OCI-LY1 (cell line): Measurements from ENCODE around the gene SCNM1.

Experiments
- H2AFZ ChIP-seq: fragments of 200-600 bp; sonication (generic), shearing (Covaris generic); 2 replicates; pipeline ENCODE4 v1.6.0; 2014; ENCODE audit warnings: antibody characterized with exemption, mild to moderate bottlenecking, low read length
- H3F3A ChIP-seq: fragments of 200-600 bp; sonication (generic), shearing (Covaris generic); 2 replicates; pipeline ENCODE4 v1.6.0; 2014; ENCODE audit warnings: mild to moderate bottlenecking, antibody characterized with exemption, low read length, moderate library complexity; ENCODE audit not compliant: insufficient read depth
- H3K27ac ChIP-seq: fragments of 200-600 bp; sonication (generic); 2 replicates; pipeline ENCODE4 v1.5.1; 2014; ENCODE audit warnings: low read length, mixed run types, mild to moderate bottlenecking, low read depth; ENCODE audit not compliant: poor library complexity, severe bottlenecking
- H3K27me3 ChIP-seq: fragments of 200-600 bp; sonication (generic); 2 replicates; pipeline ENCODE4 v1.6.0; 2014; ENCODE audit warnings: antibody characterized with exemption, mild to moderate bottlenecking, low read length, moderate library complexity; ENCODE audit not compliant: insufficient read depth
- H3K36me3 ChIP-seq: fragments of 200-600 bp; sonication (generic); 2 replicates; pipeline ENCODE4 v1.6.1; 2014; ENCODE audit warnings: mild to moderate bottlenecking, antibody characterized with exemption, low read length, moderate library complexity, mixed read lengths; ENCODE audit not compliant: insufficient read depth
- H3K4me1 ChIP-seq: fragments of 200-600 bp; sonication (generic); 2 replicates; pipeline ENCODE4 v1.5.1; 2014; ENCODE audit warnings: mild to moderate bottlenecking, low read length, moderate library complexity; ENCODE audit not compliant: insufficient read depth, severe bottlenecking
- H3K4me2 ChIP-seq: fragments of 200-600 bp; sonication (generic), shearing (Covaris generic); 2 replicates; pipeline ENCODE4 v1.6.1; 2014; ENCODE audit warnings: low read length
- H3K4me3 ChIP-seq: fragments of 200-600 bp; sonication (generic); 2 replicates; pipeline ENCODE4 v1.5.1; 2014; ENCODE audit warnings: low read length, low read depth, mild to moderate bottlenecking, mixed read lengths; ENCODE audit not compliant: poor library complexity, severe bottlenecking
- H3K79me2 ChIP-seq: fragments of 200-600 bp; shearing (Covaris generic); 2 replicates; pipeline ENCODE4 v1.6.1; 2016; ENCODE audit warnings: mixed run types, low read length, mixed read lengths; ENCODE audit not compliant: insufficient read depth
- H3K9ac ChIP-seq: fragments of 200-600 bp; sonication (generic), shearing (Covaris generic); 2 replicates; pipeline ENCODE4 v1.6.1; 2014; ENCODE audit warnings: mild to moderate bottlenecking, low read length, mixed read lengths
- H3K9me2 ChIP-seq: fragments of 200-600 bp; sonication (generic), shearing (Covaris generic); 2 replicates; pipeline ENCODE4 v1.6.1; 2014; ENCODE audit warnings: low read depth, mild to moderate bottlenecking, low read length, mixed read lengths
- H3K9me3 ChIP-seq: fragments of 200-600 bp; shearing (Covaris generic); 2 replicates; pipeline ENCODE4 v1.6.1; 2014; ENCODE audit warnings: low read length, mixed read lengths
- H4K20me1 ChIP-seq: fragments of 200-600 bp; sonication (generic), shearing (Covaris generic); 2 replicates; pipeline ENCODE4 v1.6.0; 2016; ENCODE audit warnings: mild to moderate bottlenecking, low read length; ENCODE audit not compliant: insufficient read depth
- EZH2 ChIP-seq: fragments of 200-600 bp; sonication (generic), shearing (Covaris generic); IDR thresholded peaks from 2 replicates; pipeline ENCODE4 v1.8.0; 2017; ENCODE audit warnings: borderline replicate concordance, mixed run types, mild to moderate bottlenecking, antibody characterized with exemption, low read length, moderate library complexity, mixed read lengths
- TF ChIP-seq, protein P1 (sequence below): fragments of 200-600 bp; sonication (generic), shearing (Covaris generic); IDR thresholded peaks from 2 replicates; pipeline ENCODE4 v1.5.1; 2017; ENCODE audit warnings: mild to moderate bottlenecking, antibody characterized with exemption, low read length, moderate library complexity, mixed read lengths

Gene SCNM1

DNA sequence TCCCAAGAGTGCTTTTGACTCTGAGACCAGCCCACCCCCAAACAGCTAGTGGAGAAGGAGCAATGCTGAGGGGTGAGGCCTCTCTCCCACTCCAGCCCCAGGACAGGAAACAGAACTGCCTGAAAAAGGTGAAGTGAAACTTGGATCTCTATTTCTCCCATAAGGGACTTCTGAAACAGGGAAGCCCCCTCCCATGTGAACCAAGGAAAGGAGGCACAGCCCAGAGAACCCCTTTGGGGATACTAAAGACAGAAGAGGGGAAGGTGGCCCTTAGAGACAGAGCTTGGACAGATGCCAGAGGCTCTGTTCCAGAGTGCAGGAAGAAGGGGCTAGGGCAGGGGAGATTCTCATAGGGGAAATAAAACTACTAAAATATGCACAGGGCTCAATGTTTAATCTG lies 6.6 kb upstream of the SCNM1 start:
- no peak for TF ChIP-seq EZH2
- TF ChIP-seq, protein P1, sequence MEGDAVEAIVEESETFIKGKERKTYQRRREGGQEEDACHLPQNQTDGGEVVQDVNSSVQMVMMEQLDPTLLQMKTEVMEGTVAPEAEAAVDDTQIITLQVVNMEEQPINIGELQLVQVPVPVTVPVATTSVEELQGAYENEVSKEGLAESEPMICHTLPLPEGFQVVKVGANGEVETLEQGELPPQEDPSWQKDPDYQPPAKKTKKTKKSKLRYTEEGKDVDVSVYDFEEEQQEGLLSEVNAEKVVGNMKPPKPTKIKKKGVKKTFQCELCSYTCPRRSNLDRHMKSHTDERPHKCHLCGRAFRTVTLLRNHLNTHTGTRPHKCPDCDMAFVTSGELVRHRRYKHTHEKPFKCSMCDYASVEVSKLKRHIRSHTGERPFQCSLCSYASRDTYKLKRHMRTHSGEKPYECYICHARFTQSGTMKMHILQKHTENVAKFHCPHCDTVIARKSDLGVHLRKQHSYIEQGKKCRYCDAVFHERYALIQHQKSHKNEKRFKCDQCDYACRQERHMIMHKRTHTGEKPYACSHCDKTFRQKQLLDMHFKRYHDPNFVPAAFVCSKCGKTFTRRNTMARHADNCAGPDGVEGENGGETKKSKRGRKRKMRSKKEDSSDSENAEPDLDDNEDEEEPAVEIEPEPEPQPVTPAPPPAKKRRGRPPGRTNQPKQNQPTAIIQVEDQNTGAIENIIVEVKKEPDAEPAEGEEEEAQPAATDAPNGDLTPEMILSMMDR = no peak
- Histone ChIP-seq H3K27me3 (no peaks in the 10 kb centered on the region), H3K9me2 (no peaks in the 10 kb centered on the region), H2AFZ (no peak overlapping the region), H4K20me1 (no peaks in the 10 kb centered on the region), H3K9ac (no peak overlapping the region), H3F3A (no peaks in the 10 kb centered on the region), H3K36me3 (peaks cover 19% of the 10 kb centered on the region; the same call in 1 of the 2 replicates), H3K27ac (no peak overlapping the region), H3K4me3 (no peak overlapping the region), H3K4me2 (no peak overlapping the region), H3K4me1 (peaks cover 24% of the 10 kb centered on the region), H3K9me3 (no peaks in the 10 kb centered on the region), H3K79me2 (no peaks in the 10 kb centered on the region)

DNA sequence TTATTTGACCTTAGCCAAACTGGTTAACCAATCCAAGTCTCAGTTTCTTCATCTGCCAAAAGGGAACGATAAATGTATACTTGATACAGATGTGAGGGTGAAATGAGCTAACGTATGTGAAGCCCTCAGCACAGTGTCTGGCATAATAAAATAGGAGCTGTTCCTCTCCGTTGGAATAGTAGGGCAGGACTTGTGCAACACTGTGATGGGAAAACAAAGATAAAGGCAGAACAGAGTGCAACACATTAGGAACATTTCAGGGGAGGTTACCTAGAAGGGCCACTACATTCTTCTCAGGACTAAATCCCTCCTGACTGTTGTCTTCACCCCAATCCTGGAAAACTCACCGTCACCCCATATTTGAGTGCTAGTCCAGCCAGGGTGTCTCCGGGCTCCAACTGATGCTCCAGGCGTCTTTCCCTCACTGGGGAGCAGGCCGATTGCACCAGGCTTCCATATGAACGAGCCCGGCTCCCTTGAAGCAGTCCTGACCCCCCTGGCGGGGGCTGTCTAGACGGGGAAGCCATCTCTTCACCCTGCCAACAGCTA lies 1.1 kb upstream of the SCNM1 start:
- H4K20me1 ChIP-seq = no peaks in the 10 kb centered on the region
- TF ChIP-seq, protein P1 = no peak
- no peak for TF ChIP-seq EZH2

DNA sequence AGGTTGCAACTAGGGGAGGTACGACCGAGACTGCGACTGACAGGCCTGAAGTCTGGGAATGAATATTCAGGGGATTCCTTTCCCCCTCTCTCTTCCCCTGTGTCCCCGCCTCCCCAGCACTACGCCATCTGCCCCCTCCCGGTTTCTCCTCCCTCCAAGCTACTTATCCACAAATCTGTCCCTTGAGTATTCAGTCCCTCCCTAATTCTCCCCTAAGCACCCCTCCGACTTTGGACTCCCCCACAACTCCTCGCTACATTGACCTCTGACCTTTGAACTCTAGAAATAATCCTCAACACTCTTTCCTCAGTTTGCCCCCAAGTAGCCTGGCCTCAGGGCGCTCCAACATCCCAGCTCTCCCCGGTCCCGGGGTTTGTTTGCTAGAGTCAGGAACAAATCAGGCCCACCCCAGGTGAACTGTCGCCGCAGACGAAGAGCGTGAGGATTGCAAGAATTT lies 635 bp upstream of the SCNM1 start:
- Histone ChIP-seq H3K9me2 (no peaks in the 10 kb centered on the region), H3K36me3 (peaks cover 23% of the 10 kb centered on the region; the same call in 1 of the 2 replicates), H3K27ac (no peak overlapping the region)

More for the DNA sequence above, 1.1 kb upstream of the SCNM1 start:
- Histone ChIP-seq H3K36me3 (peaks cover 19% of the 10 kb centered on the region; the same call in 1 of the 2 replicates), H3K27me3 (no peaks in the 10 kb centered on the region), H3K4me1 (peaks cover 27% of the 10 kb centered on the region), H3K4me3 (peak overlapping the region; percentile 76), H3K9me3 (no peaks in the 10 kb centered on the region), H3K4me2 (peak overlapping the region; percentile 80), H2AFZ (no peak overlapping the region), H3K9ac (peak overlapping the region; percentile 82), H3K9me2 (no peaks in the 10 kb centered on the region), H3K27ac (no peak overlapping the region), H3K79me2 (no peaks in the 10 kb centered on the region; the same call in 1 of the 2 replicates), H3F3A (no peaks in the 10 kb centered on the region)

More for the DNA sequence above, 635 bp upstream of the SCNM1 start:
- H3K4me2 ChIP-seq = peak overlapping the region; percentile 80
- peak overlapping the region; percentile 76 for H3K4me3 ChIP-seq
- H3K79me2 ChIP-seq = no peaks in the 10 kb centered on the region; the same call in 1 of the 2 replicates
- H3F3A ChIP-seq = no peaks in the 10 kb centered on the region
- H4K20me1 ChIP-seq = no peaks in the 10 kb centered on the region
- no peaks in the 10 kb centered on the region for H3K27me3 ChIP-seq
- H3K9me3 ChIP-seq = no peaks in the 10 kb centered on the region
- peak overlapping the region; percentile 82 for H3K9ac ChIP-seq
- peak overlapping the region; percentile 50; the same call in 1 of the 2 replicates for H2AFZ ChIP-seq
- H3K4me1 ChIP-seq = peaks cover 27% of the 10 kb centered on the region
- TF ChIP-seq, protein P1 = no peak
- no peak for TF ChIP-seq EZH2
